ENCODE data around the gene GPR176.
A peak's percentile ranks its signal among the peaks of the same experiment; 100 is the strongest.

Gene GPR176

DNA sequence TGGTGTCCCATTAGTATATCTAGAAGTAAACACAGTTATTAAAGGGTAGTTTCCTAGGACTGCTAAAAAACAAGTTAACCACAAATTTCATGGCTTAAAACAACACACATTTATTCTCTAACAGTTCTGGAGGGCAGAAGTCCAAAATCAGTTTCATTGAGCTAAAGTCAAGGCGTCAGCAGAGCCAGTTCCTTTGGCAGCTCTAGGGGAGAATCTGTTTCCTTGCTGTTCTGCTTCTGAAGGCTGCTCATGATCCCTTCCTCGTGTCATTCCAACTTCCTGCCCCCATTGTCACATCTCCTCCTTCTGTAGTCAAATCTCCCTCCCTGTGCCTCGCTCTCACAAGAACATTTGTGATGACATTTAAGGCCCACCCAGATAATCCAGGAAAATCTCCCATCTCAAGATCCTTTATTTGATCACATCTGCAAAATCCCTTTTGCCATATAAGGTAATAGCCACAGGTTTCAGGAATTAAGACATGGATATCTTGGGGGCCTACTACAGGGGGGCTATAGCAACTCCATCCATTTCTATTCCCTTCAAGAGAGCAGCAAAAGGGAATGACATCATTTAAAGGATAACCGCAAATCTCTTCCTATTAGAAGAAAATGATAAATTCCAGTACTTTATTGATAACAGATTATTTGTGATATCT is 50.1 kb downstream of the GPR176 start:
- Histone ChIP-seq H3K9ac (no peak overlapping the region), H3K9me3 (peaks cover 7% of the 10 kb centered on the region), H3K36me3 (peaks cover 59% of the 10 kb centered on the region), H4K20me1 (peaks cover 97% of the 10 kb centered on the region), H3K27me3 (no peaks in the 10 kb centered on the region), H3K4me1 (peaks cover 40% of the 10 kb centered on the region), H3K4me3 (no peak overlapping the region), H3K27ac (no peak overlapping the region), H3K4me2 (peak overlapping the region; percentile 38)
- no peak for TF ChIP-seq Cebpa-rat (IDR thresholded peaks at IDR 0.05)

DNA sequence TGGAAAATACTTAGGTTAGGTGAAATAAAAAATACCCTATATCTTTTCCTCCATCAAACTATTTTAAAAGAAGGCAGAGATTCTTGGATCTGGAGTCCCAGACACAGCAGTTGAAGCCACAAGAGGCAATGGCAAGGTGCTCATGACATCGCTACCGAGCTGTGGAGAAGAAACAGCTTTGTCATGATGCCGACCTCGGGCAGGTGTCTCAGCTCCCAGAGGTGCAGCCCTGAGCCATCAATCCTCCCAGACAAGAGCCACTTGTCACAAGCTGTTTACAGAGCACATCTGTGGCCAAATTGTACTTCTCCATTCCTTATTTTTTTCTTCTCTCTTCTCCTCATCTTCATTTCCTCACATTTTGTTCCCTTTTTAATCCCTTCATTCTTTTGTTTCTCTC is 50.8 kb downstream of the GPR176 start:
- Histone ChIP-seq H3K4me3 (no peak overlapping the region), H3K27ac (no peak overlapping the region), H3K4me1 (peaks cover 48% of the 10 kb centered on the region), H3K4me2 (peak overlapping the region; percentile 38), H4K20me1 (peaks cover 97% of the 10 kb centered on the region), H3K27me3 (no peaks in the 10 kb centered on the region), H3K9ac (no peak overlapping the region), H3K9me3 (peaks cover 7% of the 10 kb centered on the region), H3K36me3 (peaks cover 51% of the 10 kb centered on the region)
- no peak for TF ChIP-seq Cebpa-rat (IDR thresholded peaks at IDR 0.05)

DNA sequence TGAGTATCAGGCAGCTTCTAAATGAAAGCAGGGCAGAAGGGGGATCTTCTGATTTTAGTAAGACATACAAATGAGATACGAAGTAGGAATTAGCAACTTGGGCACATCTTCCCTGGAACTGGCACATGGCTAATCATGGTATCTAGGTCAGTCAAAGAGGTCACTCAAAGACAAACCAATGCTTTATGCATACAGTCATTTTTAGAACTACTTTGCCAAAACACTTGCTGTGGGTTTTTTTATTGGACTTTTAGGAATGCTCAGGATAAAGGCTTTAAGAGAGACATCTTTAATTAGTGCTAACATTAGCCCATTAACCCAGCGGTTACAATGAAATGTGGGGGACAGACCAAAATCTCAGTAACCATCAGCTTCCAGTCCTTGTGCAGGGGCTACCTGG is 51.7 kb downstream of the GPR176 start:
- no peak overlapping the region for H3K27ac ChIP-seq
- no peak for TF ChIP-seq Cebpa-rat (IDR thresholded peaks at IDR 0.05)
- no peaks in the 10 kb centered on the region for H3K27me3 ChIP-seq
- H3K9me3 ChIP-seq, result peaks cover 7% of the 10 kb centered on the region
- peaks cover 45% of the 10 kb centered on the region for H3K36me3 ChIP-seq
- no peak overlapping the region for H3K9ac ChIP-seq
- peaks cover 97% of the 10 kb centered on the region for H4K20me1 ChIP-seq
- H3K4me1 ChIP-seq, result peaks cover 56% of the 10 kb centered on the region
- no peak overlapping the region for H3K4me3 ChIP-seq
- H3K4me2 ChIP-seq, result no peak overlapping the region

DNA sequence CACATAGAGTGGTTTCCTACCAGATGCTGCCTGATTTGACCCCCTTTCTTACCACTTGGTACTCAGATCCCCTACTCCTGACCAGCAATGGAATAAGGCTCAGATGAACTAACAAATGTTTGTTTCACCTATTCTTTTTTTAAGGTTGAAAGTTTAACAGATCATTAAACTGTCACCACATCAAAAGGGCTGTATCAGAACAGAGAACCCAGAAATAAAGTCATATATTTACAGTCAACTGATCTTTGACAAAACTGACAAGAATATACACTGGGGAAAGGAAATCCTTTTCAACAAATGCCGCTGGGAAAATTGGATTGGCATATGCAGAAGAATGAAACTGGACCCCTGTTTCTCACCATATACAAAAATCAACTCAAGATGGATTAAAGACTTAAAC is 56.0 kb downstream of the GPR176 start:
- Histone ChIP-seq H3K9me3 (peaks cover 7% of the 10 kb centered on the region), H4K20me1 (peaks cover 97% of the 10 kb centered on the region), H3K4me3 (no peak overlapping the region), H3K27ac (peak overlapping the region; percentile 39), H3K36me3 (peaks cover 52% of the 10 kb centered on the region), H3K27me3 (no peaks in the 10 kb centered on the region), H3K9ac (no peak overlapping the region), H3K4me1 (peaks cover 66% of the 10 kb centered on the region), H3K4me2 (peak overlapping the region; percentile 71)
- no peak for TF ChIP-seq Cebpa-rat (IDR thresholded peaks at IDR 0.05)

DNA sequence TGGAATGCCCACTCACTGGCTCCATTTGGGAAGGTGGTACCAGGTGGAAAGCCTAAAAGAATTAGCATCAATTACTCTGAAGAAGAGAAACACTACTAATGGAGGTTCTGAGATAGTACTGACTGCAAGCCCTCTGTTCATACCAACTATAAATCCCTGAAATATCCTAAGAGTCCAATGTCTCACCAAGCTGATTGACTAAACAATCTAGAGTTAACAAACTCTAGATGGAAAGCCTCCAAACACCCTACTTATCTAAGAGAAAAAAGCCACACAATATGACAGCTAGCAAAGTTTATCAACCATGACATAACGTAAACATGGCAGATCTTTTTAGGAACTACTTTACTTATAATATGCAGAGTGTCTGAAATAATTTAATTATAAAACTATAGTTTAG is 59.2 kb downstream of the GPR176 start:
- Histone ChIP-seq H3K9me3 (peaks cover 5% of the 10 kb centered on the region), H3K4me3 (no peak overlapping the region), H3K27me3 (no peaks in the 10 kb centered on the region), H3K27ac (no peak overlapping the region), H3K9ac (no peak overlapping the region), H3K4me1 (peaks cover 75% of the 10 kb centered on the region), H3K4me2 (no peak overlapping the region), H4K20me1 (peaks cover 98% of the 10 kb centered on the region), H3K36me3 (peaks cover 42% of the 10 kb centered on the region)
- no peak for TF ChIP-seq Cebpa-rat (IDR thresholded peaks at IDR 0.05)

DNA sequence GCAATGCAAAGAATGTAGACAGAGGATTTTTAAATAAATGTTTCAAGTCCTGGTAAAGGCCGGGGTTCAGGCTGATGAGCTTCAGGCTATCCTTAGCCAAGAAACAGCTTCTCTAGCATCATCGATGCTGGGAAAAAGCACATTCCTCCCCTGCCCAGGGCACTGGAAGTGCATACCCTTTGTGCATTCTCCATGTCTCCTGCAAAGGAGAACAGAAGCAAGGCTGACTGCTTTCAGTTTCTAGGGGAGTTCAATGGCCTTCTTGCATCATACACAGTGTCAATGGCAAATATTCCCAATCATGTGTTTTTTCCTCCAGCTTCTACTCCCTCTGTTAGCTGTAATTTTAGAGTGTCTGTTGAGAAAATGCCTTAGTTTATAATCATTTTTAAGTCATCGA is 59.9 kb downstream of the GPR176 start:
- Histone ChIP-seq H4K20me1 (peaks cover 98% of the 10 kb centered on the region), H3K27ac (no peak overlapping the region), H3K27me3 (no peaks in the 10 kb centered on the region), H3K9me3 (peaks cover 5% of the 10 kb centered on the region), H3K4me1 (peaks cover 76% of the 10 kb centered on the region), H3K4me3 (no peak overlapping the region), H3K9ac (no peak overlapping the region), H3K4me2 (no peak overlapping the region), H3K36me3 (peaks cover 42% of the 10 kb centered on the region)
- no peak for TF ChIP-seq Cebpa-rat (IDR thresholded peaks at IDR 0.05)

DNA sequence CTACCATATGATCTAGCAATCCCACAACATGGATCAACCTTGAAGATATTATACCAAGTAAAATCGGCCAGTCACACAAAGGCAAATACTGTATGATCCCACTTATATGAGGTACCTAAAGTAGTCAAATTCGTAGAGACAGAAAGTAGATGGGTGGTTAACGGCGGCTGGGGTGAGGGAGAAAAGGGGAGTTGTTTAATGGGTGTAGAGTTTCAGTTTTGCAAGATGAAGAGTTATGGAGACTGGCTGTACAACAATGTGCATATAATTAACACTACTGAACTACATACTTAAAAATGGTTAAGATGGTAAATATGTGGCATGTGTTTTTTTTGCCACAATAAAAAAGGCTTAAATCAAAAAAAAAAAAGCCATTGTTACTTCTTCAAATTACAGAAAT is 60.4 kb downstream of the GPR176 start:
- peaks cover 42% of the 10 kb centered on the region for H3K36me3 ChIP-seq
- H3K9me3 ChIP-seq, result peaks cover 5% of the 10 kb centered on the region
- no peaks in the 10 kb centered on the region for H3K27me3 ChIP-seq
- no peak for TF ChIP-seq Cebpa-rat (IDR thresholded peaks at IDR 0.05)
- peaks cover 72% of the 10 kb centered on the region for H3K4me1 ChIP-seq
- H3K4me3 ChIP-seq, result no peak overlapping the region
- no peak overlapping the region for H3K4me2 ChIP-seq
- no peak overlapping the region for H3K27ac ChIP-seq
- no peak overlapping the region for H3K9ac ChIP-seq
- peaks cover 98% of the 10 kb centered on the region for H4K20me1 ChIP-seq

DNA sequence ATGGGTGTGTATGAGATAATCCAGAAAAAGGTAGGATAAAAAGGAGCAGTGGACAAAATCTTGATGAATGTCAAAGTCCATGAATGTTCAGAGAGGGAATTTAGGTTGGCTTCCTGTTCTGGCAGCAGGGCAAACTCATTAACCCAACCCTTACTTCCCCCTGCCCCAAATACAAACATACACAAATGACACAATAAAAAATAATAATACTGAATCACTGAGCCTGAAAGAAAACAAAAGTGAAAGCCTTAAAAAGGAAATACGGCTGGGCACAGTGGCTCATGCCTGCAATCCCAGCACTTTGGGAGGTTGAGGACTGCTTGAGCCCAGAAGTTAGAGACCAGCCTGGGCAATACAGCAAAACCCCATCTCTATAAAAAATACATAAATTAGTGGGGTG is 62.9 kb downstream of the GPR176 start:
- no peak for TF ChIP-seq Cebpa-rat (IDR thresholded peaks at IDR 0.05)
- Histone ChIP-seq H3K9ac (no peak overlapping the region), H3K27me3 (no peaks in the 10 kb centered on the region), H3K9me3 (peaks cover 5% of the 10 kb centered on the region), H3K4me1 (peaks cover 47% of the 10 kb centered on the region), H4K20me1 (peaks cover 98% of the 10 kb centered on the region), H3K36me3 (peaks cover 44% of the 10 kb centered on the region), H3K4me3 (no peak overlapping the region), H3K27ac (no peak overlapping the region), H3K4me2 (peak overlapping the region; percentile 49)

DNA sequence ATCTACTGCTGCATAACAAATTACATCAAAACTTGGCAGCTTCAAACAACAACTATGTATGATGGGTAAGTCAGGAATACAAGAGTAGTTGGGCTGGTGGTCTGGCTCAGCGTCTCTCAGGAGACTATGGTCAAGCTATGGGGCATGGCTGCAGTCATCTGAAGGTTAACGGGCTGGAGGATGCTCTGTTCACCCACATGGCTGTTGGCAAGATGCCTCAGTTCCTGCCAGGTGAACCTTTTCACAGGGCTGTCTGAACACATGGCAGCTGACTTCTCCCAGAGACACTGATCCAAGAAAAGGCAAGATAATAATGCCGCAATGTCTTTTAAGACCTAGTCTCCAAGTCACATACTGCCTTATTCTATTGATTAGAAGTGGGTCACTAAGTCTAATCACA is 63.7 kb downstream of the GPR176 start:
- Histone ChIP-seq H3K27ac (no peak overlapping the region), H3K9ac (no peak overlapping the region), H4K20me1 (peaks cover 98% of the 10 kb centered on the region), H3K36me3 (peaks cover 36% of the 10 kb centered on the region), H3K4me1 (peaks cover 40% of the 10 kb centered on the region), H3K4me2 (peak overlapping the region; percentile 49), H3K9me3 (peaks cover 5% of the 10 kb centered on the region), H3K4me3 (no peak overlapping the region), H3K27me3 (no peaks in the 10 kb centered on the region)
- TF ChIP-seq Cebpa-rat (IDR thresholded peaks at IDR 0.05), result no peak

DNA sequence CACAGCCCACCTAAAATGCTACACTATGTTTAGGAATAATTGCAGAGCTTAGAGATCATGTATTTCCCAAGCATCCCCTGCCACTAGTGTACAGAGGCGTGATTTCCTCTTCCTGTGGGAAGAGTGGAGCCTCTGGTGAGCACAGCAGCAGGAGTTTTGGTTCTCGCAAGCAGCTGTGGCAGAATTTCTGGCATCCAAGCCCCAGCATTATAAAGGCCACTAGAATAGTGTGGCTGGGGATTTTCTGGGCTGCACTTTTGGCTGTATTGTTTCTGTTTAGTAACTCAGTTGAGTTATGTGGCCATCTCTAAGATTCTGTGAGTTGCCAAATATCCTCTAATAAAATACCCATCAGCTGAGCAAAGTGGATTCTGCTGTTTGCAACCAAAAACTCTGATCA is 64.7 kb downstream of the GPR176 start:
- Histone ChIP-seq H3K27me3 (no peaks in the 10 kb centered on the region), H3K9ac (no peak overlapping the region), H3K4me3 (no peak overlapping the region), H3K4me1 (peaks cover 45% of the 10 kb centered on the region), H4K20me1 (peaks cover 98% of the 10 kb centered on the region), H3K36me3 (peaks cover 27% of the 10 kb centered on the region), H3K27ac (no peak overlapping the region), H3K9me3 (peaks cover 5% of the 10 kb centered on the region), H3K4me2 (0 out of 2 replicates have a peak overlapping the region, but pooled peaks have one; percentile 8)
- no peak for TF ChIP-seq Cebpa-rat (IDR thresholded peaks at IDR 0.05)

DNA sequence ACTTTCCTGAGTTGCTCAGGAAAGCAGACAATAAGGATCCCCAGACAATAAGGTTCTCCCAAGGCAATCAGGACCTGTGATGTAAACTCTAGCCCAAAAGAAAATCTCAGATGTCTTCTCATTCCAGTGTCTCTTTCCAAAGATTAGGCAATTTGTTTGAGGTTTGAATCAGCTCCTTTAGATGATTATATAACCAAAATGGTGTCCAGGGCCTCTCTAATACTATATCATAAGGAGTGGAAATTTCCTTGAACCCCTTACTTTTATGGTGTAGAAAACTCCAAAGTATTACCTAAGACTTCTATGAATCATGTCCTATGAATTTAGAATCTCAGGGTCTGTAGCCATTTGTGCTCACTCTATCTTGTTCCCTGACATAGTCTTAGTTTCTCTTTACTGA is 65.9 kb downstream of the GPR176 start:
- H3K4me1 ChIP-seq, result peaks cover 47% of the 10 kb centered on the region
- peaks cover 23% of the 10 kb centered on the region; the same call in 1 of the 2 replicates for H3K36me3 ChIP-seq
- no peaks in the 10 kb centered on the region for H3K27me3 ChIP-seq
- no peak overlapping the region for H3K27ac ChIP-seq
- no peak overlapping the region for H3K4me2 ChIP-seq
- H3K4me3 ChIP-seq, result no peak overlapping the region
- H4K20me1 ChIP-seq, result peaks cover 98% of the 10 kb centered on the region
- TF ChIP-seq Cebpa-rat (IDR thresholded peaks at IDR 0.05), result no peak
- H3K9me3 ChIP-seq, result peaks cover 10% of the 10 kb centered on the region
- no peak overlapping the region for H3K9ac ChIP-seq
